HG03066 (cell line): ENCODE data around the gene NT5DC1.
"Not testable (repeated sequence)": the region's sequence is repeated elsewhere in the genome, so short reads cannot be mapped to it uniquely, and the experiment has no call there.

Experiments used
- ATAC-seq: cut with Tn5 transposase; IDR thresholded peaks from one replicate; pipeline ENCODE4 v1.9.1; 2021; ENCODE audit warnings: low read depth; ENCODE audit not compliant: unreplicated experiment

Gene NT5DC1

DNA sequence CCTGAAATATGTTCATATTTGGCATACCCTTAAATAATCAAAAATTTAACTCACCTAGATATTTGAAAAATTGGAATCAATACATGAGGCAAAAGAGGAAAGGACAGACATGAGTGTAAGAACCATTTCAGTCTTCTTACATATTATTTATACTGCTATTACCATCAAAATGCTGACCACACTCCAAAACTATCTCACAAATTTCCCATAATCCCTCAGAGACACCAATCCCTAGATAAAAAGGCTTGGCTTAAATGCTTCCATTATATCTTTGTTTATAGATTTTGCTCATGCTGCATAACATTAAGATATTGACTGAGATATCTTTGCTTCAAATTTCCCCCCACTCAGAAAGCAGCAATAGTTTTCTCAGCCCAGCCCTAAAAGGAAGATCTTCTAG is 11.7 kb upstream of the NT5DC1 start:
- no peak for ATAC-seq

GRCh38 chr6:116090251-116090650 is 10.4 kb upstream of the NT5DC1 start:
- peak; percentile 43 for ATAC-seq

DNA sequence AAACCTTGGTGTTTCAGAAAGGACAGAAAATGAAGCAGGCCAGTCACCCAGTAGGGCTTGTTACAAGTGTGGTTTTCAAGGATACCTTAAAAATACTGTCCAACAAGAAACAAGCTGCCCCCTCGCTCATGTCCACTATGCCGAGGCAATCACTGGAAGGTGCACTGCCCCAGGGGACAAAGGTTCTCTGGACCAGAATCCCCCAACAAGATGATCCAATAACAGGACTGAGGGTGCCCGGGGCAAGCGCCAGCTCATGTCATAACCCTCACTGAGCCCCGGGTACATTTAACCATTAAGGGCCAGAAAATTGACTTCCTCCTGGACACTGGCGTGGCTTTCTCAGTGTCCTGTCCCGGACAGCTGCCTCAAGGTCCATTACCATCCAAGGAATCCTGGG is 6.6 kb upstream of the NT5DC1 start:
- ATAC-seq = no peak

DNA sequence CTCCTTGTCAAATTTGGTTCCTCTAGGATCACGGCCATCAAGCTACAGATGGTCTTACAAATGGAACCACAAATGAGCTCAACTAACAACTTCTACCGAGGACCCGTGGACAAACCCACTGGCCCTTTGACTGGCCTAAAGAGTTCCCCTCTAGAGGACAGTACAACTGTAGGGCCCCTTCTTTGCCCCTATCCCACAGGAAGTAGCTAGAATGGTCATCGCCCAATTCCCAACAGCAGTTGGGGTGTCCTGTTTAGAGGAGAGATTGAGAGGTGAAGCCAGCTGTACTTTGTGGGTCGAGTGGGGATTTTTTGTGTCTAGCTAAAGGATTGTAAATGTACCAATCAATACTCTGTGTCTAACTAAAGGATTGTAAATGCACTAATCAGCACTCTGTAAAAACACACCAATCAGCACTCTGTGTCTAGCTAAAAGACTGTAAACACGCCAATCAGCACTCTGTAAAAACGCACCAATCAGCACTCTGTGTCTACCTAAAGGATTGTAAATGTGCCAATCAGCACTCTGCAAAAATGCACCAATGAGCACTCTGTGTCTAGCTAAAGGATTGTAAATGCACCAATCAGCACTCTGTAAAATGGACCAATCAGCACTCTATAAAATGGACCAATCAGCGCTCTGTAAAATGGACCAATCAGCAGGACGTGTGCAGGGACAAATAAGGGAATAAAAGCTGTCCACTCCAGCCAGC is 4.4 kb upstream of the NT5DC1 start:
- ATAC-seq = not testable (repeated sequence)

DNA sequence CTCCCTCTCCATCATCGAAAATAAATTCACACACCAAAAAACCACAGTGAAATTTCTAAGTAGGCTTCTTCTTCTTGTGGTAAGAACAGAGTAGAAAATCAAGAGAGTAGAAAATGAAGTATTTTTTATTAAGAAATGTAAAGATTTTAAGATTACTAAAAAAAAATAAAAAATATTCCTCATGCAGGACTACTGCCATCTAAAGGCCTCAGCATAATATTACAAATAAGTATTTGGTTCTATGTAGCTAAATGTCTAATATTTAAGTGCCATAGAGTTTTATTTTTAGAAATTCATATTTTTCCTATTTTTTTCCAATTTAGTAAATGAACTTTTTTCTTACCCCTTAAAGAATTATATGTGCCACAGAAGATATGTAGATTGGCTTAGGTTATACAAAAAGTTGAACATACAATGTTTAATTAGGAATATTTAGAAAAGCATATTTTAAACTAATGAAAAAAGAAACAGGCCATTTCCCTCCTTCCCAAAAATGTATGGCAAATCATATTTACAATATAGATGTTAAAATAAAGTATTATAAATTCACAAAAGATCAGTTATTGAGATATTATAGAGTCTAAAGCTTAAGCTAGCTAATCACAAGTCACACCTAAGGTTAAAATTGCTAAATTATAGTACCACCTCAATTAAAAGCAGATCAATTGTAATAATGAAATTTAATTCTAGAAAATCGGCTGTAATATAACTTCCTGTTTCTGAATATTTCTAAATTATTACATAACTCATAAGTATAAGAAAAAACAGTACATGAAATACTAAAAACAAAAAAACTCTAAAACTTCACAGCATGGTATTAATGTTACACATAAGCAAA is 3.5 kb upstream of the NT5DC1 start:
- ATAC-seq = no peak

DNA sequence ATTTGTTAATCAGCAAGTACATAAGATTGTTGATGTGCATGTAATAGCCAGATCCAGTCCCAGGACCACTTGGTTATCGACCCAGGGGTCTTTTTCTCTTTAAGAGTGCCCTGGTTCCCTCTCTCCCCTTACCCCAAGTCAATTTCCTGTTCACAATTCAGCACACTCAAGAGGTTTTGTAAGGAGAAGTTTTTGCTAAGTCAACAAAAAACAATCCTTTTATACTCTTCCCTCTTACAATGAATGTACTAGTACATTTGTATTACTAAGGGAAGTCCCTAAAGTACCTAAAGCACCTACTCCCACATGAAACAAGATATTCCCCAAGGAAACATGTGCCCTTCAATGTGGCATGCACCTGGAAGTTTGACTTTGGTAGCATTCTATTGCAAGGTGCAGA is 1.6 kb upstream of the NT5DC1 start:
- ATAC-seq = no peak

GRCh38 chr6:116101302-116101718 is 657 bp downstream of the NT5DC1 start:
- ATAC-seq = no peak

GRCh38 chr6:116101790-116102189 is 1.1 kb downstream of the NT5DC1 start:
- ATAC-seq = no peak

- no peak for ATAC-seq
Observed at GRCh38 chr6:116102873-116103272, 2.2 kb downstream of the NT5DC1 start.

GRCh38 chr6:116104636-116105035 is 4.0 kb downstream of the NT5DC1 start:
- ATAC-seq = no peak

DNA sequence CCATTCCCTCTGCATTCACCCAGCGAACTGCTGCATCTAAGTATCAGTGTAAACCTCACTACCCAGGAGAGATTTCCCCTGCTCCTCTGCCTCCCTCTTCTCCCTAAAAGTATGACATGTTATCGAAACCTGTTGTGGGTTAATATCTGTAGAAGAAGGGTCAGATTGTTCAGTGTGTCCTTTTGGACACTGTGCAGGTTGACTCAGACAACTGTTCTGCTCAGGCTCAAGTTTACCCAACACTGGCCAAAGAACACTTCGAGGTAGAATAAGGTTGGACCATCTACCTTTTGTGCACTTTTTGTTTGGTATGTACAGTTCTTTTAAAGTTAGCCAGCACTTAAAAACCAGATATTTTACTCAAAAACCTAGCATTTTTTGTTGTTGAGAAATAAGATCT is 4.6 kb downstream of the NT5DC1 start:
- ATAC-seq = no peak

- ATAC-seq = no peak
Observed at GRCh38 chr6:116106146-116106545, 5.5 kb downstream of the NT5DC1 start.

GRCh38 chr6:116108836-116109235 is 8.2 kb downstream of the NT5DC1 start:
- ATAC-seq = no peak

GRCh38 chr6:116111552-116112528 is 11.2 kb downstream of the NT5DC1 start:
- peak; percentile 81 for ATAC-seq

- ATAC-seq = no peak
Observed at GRCh38 chr6:116113386-116113785, 12.7 kb downstream of the NT5DC1 start.

GRCh38 chr6:116115781-116116180 is 15.1 kb downstream of the NT5DC1 start:
- no peak for ATAC-seq

DNA sequence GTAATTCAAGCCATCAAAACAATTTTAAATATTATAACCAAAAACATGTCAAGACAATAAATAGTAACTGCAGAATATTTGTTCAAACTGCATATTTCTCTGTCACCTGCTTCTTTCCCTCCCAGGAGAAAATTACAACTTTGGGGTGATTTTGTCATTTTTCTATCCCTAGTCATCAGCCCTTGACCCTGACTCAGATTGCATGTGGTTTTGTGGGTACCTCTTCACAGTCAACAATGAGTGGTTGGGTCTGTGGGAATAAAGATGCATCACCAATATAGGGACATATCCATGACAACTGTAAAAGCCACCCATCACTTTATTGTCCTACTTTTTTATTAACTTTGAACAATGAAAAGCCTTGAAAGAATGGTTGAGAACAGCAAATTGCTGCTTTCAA is 18.0 kb downstream of the NT5DC1 start:
- no peak for ATAC-seq

- ATAC-seq = no peak
Observed at GRCh38 chr6:116120430-116120829, 19.8 kb downstream of the NT5DC1 start.

DNA sequence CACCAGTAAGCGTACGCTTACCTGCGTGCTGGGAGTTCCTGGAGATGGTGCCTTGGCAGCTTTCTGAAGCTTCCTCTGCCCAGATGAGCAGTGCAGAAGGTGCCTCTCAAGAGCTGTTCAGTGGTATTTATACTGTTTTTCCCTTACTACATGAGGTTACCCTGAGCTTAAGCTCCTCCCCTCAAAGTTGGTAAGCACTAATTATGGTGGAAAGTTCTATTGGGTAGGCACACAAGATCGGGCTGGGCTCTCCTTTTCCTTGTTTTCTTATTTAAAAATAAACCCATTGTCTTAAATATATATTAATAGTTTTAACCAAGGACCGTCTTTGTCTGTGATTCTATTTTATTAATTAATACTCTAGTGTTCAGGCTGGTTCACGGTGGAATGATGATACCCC is 25.4 kb downstream of the NT5DC1 start, which contains the start of gene COL10A1:
Gene COL10A1, minus strand, starts transcription at position 101 of the 400 bp plus-strand sequence. CDS start 640 bp downstream, outside the sequence.
- no peak for ATAC-seq

DNA sequence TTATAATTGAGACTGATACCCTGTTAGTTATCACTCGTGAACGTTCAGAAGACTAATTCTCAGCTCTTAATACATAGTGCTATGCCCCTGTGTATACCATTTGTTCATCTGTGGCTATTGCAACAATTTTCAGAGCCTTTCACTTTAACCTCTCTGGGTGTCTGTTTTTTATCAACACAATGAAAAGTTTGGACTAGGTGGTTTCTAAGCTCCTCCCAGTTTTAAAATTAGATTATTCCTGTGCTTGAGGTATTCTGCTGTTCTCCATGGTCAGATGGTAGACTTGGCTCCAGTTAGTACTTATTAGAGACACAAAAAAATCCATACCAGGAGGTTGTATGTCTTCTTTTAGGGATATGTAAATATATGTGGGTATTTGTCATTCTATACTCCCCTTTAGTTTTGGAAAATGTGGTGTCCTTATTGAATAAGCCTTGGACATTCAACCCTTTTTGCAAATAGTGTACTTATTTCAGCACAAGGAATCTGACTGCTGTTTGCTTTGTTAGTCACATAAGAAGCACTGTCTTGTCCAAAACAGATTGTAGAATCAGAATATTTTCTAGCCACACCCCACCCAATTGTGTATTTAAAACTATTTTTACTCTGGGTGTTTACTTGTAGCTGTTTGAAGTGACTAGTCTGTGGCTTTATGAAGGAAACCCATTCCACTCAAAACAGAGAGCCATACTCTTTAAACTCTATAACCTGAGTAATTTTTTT is 27.3 kb downstream of the NT5DC1 start:
- no peak for ATAC-seq
